Gastrocnemius medialis (tissue), 4 donors: Measurements from ENCODE around the gene GNB4.

Experiments
- CTCF ChIP-seq, 5 experiments: fragments of 450-650 bp in 3 of 5; fragments of 200-600 bp in 2 of 5; sonication (generic) in 2 of 5; IDR thresholded peaks in 4 of 5; conservative IDR thresholded peaks in 1 of 5; 1 replicate in 4 of 5; 2 replicates in 1 of 5; pipeline ENCODE4 v1.5.1; 2016 to 2019; ENCODE audit warnings: antibody characterized with exemption in 5 of 5, mild to moderate bottlenecking in 3 of 5, moderate library complexity in 3 of 5
- POLR2A ChIP-seq, 2 donors: fragments of 450-650 bp; IDR thresholded peaks; one replicate each; pipeline ENCODE4 v1.6.1; 2017; ENCODE audit warnings: antibody characterized with exemption in 2 of 2, mild to moderate bottlenecking in 2 of 2, moderate library complexity in 2 of 2

DNA sequence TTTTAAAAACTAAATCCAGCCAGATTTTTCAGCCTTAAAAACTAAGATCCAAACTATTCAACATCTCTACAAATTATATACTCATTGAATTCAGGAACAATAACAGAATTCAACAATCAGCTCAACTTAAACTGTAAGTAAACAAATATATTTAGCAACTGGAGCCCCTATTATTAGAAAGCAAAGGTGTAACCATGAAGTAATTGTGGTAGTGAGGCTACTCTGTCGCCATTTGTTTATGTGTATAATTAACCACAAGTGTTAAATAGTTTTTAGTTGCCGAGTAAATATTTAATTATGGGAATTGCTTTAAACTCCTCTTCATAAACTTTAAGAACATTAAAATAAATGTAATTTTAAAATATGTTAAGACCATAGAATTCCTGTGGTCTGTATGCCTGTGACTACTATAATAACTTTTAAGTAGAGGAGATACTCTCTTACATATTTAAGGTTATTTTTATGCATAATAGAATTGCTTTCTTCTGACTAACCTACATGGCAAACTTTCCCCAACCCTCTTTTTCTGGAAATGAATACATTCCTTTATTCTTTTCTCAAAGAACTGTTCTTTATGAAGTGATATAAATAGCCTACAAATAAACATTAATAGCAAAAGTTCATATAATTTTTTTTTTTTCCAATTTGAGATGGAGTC is 52.6 kb downstream of the GNB4 start:
- TF ChIP-seq CTCF (IDR thresholded peaks at IDR 0.05 in 4 of 5, conservative IDR thresholded peaks at IDR 0.05 in 1 of 5) (no peak), POLR2A (IDR thresholded peaks at IDR 0.05) (no peak)
